K562 (cell line): Measurements from ENCODE around the gene GCC1. TPM values are rescaled to one million over a fixed set of nuclear protein-coding genes. Genes with fewer than 3 reads are reported as not detected.

ENCODE experiments used
- ATAC-seq: fragments of 200-7000 bp; cut with Tn5 transposase; 3 replicates; pipeline ENCODE4 v1.9.1; 2020; ENCODE audit warnings: moderate library complexity
- Bru-seq: library from RNA; stranded (reverse); fragments of 400-500 nt; gene quantifications from one replicate; lab custom pipeline; 2021; lab: Mats Ljungman, UMichigan
- BruChase-seq, 2 experiments: library from RNA; stranded (reverse); fragments of 400-500 nt; gene quantifications; one replicate each; lab custom pipeline; 2021; lab: Mats Ljungman, UMichigan
- BruUV-seq: library from RNA; stranded (reverse); fragments of 400-500 nt; replicated peaks from 2 replicates; lab custom pipeline; 2021; lab: Mats Ljungman, UMichigan
- CTCF ChIA-PET: fragments of 300-600 bp; formaldehyde crosslinking; extraction: SDS; loops from one replicate; lab custom pipeline; 2021; ENCODE audit warnings: low intra/inter-chr PET ratio; lab: Yijun Ruan, JAX
- POLR2A ChIA-PET: fragments of 300-600, 350-650 bp; sonication (Branson Sonifier 250); formaldehyde crosslinking; extraction: SDS; loops from one replicate; lab custom pipeline; 2021; ENCODE audit warnings: antibody characterized with exemption, inconsistent platforms; lab: Yijun Ruan, JAX
- DNase-seq, 4 experiments: peaks; one replicate each; pipeline versions ENCODE4 v3.0.0 to v3.0.0-alpha.2; 2011 to 2018; ENCODE audit warnings: low spot score in 3 of 4, mixed read lengths in 3 of 4; ENCODE audit errors: extremely low read depth in 1 of 4
- FAIRE-seq: peaks from 2 replicates; lab custom pipeline; 2011; peaks lifted over from hg19 to GRCh38; lab: Jason Lieb, UNC
- H2AFZ ChIP-seq: 2 replicates; pipeline ENCODE4 v1.6.0; 2011; ENCODE audit warnings: low read depth, low read length, control low read depth, inconsistent platforms
- H3K27ac ChIP-seq: fragments of 200-600 bp; 3 replicates; pipeline ENCODE4 v1.8.0; 2011; ENCODE audit warnings: low read depth, mild to moderate bottlenecking, control low read depth, inconsistent platforms, low read length, moderate library complexity, mixed read lengths; ENCODE audit errors: extremely low read depth
- H3K27me3 ChIP-seq, 2 experiments: fragments of 300-600 bp in 1 of 2; 2 replicates in 1 of 2; 3 replicates in 1 of 2; pipeline versions ENCODE4 v1.6.0 to v1.8.0; 2011; ENCODE audit warnings: inconsistent platforms in 2 of 2, low read length in 2 of 2, mild to moderate bottlenecking in 1 of 2, mixed read lengths in 1 of 2, moderate library complexity in 1 of 2; ENCODE audit not compliant: control insufficient read depth in 2 of 2, insufficient read depth in 2 of 2
- H3K36me3 ChIP-seq: fragments of 300-600 bp; 3 replicates; pipeline ENCODE4 v1.8.0; 2011; ENCODE audit warnings: mild to moderate bottlenecking, low read length, inconsistent platforms; ENCODE audit not compliant: control insufficient read depth, insufficient read depth
- H3K4me1 ChIP-seq, 2 experiments: fragments of 200-600 bp in 1 of 2; replicated peaks in 1 of 2; 2 replicates in 1 of 2; 3 replicates in 1 of 2; pipeline versions ENCODE4 v1.5.1 to v1.8.0; 2011; ENCODE audit warnings: inconsistent platforms in 2 of 2, low read length in 2 of 2, mild to moderate bottlenecking in 1 of 2, mixed read lengths in 1 of 2, moderate library complexity in 1 of 2; ENCODE audit not compliant: control insufficient read depth in 2 of 2, insufficient read depth in 2 of 2
- H3K4me2 ChIP-seq: 2 replicates; pipeline ENCODE4 v1.6.1; 2011; ENCODE audit warnings: low read length, control low read depth, inconsistent platforms, mixed read lengths; ENCODE audit not compliant: insufficient read depth
- H3K4me3 ChIP-seq: fragments of 200-600 bp; sonication (generic), shearing (Covaris generic); 2 replicates; pipeline ENCODE4 v1.5.1; 2016; ENCODE audit warnings: control low read depth, inconsistent platforms
- H3K79me2 ChIP-seq: fragments of 200-600 bp; 3 replicates; pipeline ENCODE4 v1.8.0; 2011; ENCODE audit warnings: low read length, inconsistent platforms; ENCODE audit not compliant: control insufficient read depth, insufficient read depth
- H3K9ac ChIP-seq, 2 experiments: 2 replicates each; pipeline versions ENCODE4 v1.6.0 to v1.6.1; 2011; ENCODE audit warnings: low read depth in 2 of 2, low read length in 2 of 2, control low read depth in 1 of 2, inconsistent platforms in 1 of 2, mild to moderate bottlenecking in 1 of 2, mixed read lengths in 1 of 2; ENCODE audit not compliant: insufficient read depth in 1 of 2
- H3K9me1 ChIP-seq: one replicate; pipeline ENCODE4 v1.6.0; 2011; ENCODE audit warnings: inconsistent platforms, mild to moderate bottlenecking, low read length, moderate library complexity; ENCODE audit not compliant: control insufficient read depth, insufficient read depth
- H3K9me3 ChIP-seq: replicated peaks from 2 replicates; pipeline ENCODE4 v1.5.1; 2011; ENCODE audit warnings: low read depth, low read length, inconsistent platforms; ENCODE audit not compliant: control insufficient read depth, insufficient read depth
- H4K20me1 ChIP-seq: replicated peaks from 2 replicates; pipeline ENCODE4 v1.6.1; 2011; ENCODE audit warnings: low read length, inconsistent platforms, mixed read lengths; ENCODE audit not compliant: control insufficient read depth, insufficient read depth
- DPF2 ChIP-seq: fragments of 450-650 bp; IDR thresholded peaks from 2 replicates; pipeline ENCODE4 v1.6.1; 2016
- FOXK2 ChIP-seq, 2 experiments: fragments of 450-650 bp; IDR thresholded peaks in 1 of 2; conservative IDR thresholded peaks in 1 of 2; 2 replicates each; pipeline ENCODE4 v1.6.1; 2016; ENCODE audit warnings: low read depth in 2 of 2, mild to moderate bottlenecking in 1 of 2
- JUN ChIP-seq, 2 experiments: sonication (generic) in 1 of 2; formaldehyde crosslinking in 1 of 2; IDR thresholded peaks; 2 replicates each; pipeline versions ENCODE4 v1.6.1 to v1.8.0; 2012 to 2022; ENCODE audit warnings: borderline replicate concordance in 2 of 2, mild to moderate bottlenecking in 2 of 2, improper control_type of control experiment in 1 of 2, low read depth in 1 of 2, low read length in 1 of 2, missing genetic modification reagents in 1 of 2
- KLF10 ChIP-seq: fragments of 250-450 bp; sonication (Bioruptor Pico); IDR thresholded peaks from 2 replicates; pipeline ENCODE4 v1.6.1; 2021; ENCODE audit warnings: matching md5 sums
- KLF13 ChIP-seq: fragments of 450-650 bp; IDR thresholded peaks from 2 replicates; pipeline ENCODE4 v1.6.1; 2016; ENCODE audit warnings: missing genetic modification characterization, low read depth, mild to moderate bottlenecking, missing compliant biosample characterization, moderate library complexity, borderline replicate concordance
- MAFF ChIP-seq: IDR thresholded peaks from 2 replicates; pipeline ENCODE4 v1.6.1; 2012; ENCODE audit warnings: low read length, improper control_type of control experiment
- NR3C1 ChIP-seq: sonication (generic); formaldehyde crosslinking; IDR thresholded peaks from 2 replicates; pipeline ENCODE4 v1.8.1; 2022; ENCODE audit warnings: missing genetic modification reagents
- NR4A1 ChIP-seq, 2 experiments: fragments of 250-450 bp in 1 of 2; fragments of 450-650 bp in 1 of 2; sonication (Bioruptor Pico) in 1 of 2; IDR thresholded peaks; 2 replicates each; pipeline versions ENCODE4 v1.4.0 to v1.6.1; 2016 to 2020; ENCODE audit warnings: mild to moderate bottlenecking in 2 of 2, missing compliant biosample characterization in 1 of 2, missing genetic modification characterization in 1 of 2, moderate library complexity in 1 of 2
- TAF9B ChIP-seq: fragments of 450-650 bp; IDR thresholded peaks from 2 replicates; pipeline ENCODE4 v1.6.1; 2018; ENCODE audit warnings: mild to moderate bottlenecking; ENCODE audit not compliant: partially characterized antibody
- THAP12 ChIP-seq: fragments of 250-450 bp; sonication (Bioruptor Pico); IDR thresholded peaks from 2 replicates; pipeline ENCODE4 v1.9.0; 2021; ENCODE audit warnings: mild to moderate bottlenecking, inconsistent platforms
- ZNF431 ChIP-seq: sonication (generic); formaldehyde crosslinking; IDR thresholded peaks from 2 replicates; pipeline ENCODE4 v1.8.0; 2022; ENCODE audit warnings: mild to moderate bottlenecking, missing genetic modification reagents
- ZNF436 ChIP-seq: fragments of 250-450, 450-650 bp; sonication (Bioruptor Pico); formaldehyde crosslinking; IDR thresholded peaks from 2 replicates; pipeline ENCODE4 v1.7.0; 2020; ENCODE audit warnings: mild to moderate bottlenecking
- WGBS: fragments of 100-300 bp; shearing (Covaris generic); methylation state at CpG from one replicate; pipeline ENCODE4 v1.1.6; 2016; ENCODE audit warnings: low coverage, mixed read lengths; ENCODE audit not compliant: insufficient coverage; ENCODE audit errors: missing lambda C conversion rate; 5-methylcytosine and 5-hydroxymethylcytosine counted together
- in situ Hi-C: fragments of 300-500 bp; cut with MboI; formaldehyde crosslinking; loops from 4 replicates; pipeline ENCODE4 v1.15.0; 2018; ENCODE audit warnings: inconsistent platforms, mixed read lengths
- intact Hi-C: fragments of 100-400 bp; cut with micrococcal nuclease; formaldehyde crosslinking; loops from 2 replicates; pipeline ENCODE4 v1.14.2; 2022
- long read RNA-seq, 3 experiments: library from polyadenylated mRNA in 2 of 3; library from RNA in 1 of 3; unstranded in 2 of 3; stranded (forward) in 1 of 3; transcript quantifications; one replicate each; pipeline ENCODE4 v2.0.0, GENCODE V29; 2019 to 2022
- polyA minus RNA-seq, 3 experiments: library from RNA; depleted of rRNA, polyadenylated mRNA; stranded (reverse); fragments of >200 nt; gene quantifications; 2 replicates each; pipeline ENCODE4 v1.2.3, GENCODE V29; 2011
- polyA plus RNA-seq, 8 experiments: library from polyadenylated mRNA; depleted of rRNA in 4 of 8; stranded (reverse) in 5 of 8; unstranded in 3 of 8; fragments of >200 nt; fragmentation: Nextera tagmentation in 2 of 8; fragmentation: Illumina TruSeq in 1 of 8; extraction: Ambion mirVana in 2 of 8; extraction: Trizol in 1 of 8; gene quantifications; 2 replicates each; pipeline versions ENCODE4 v1.2.1 to v1.2.3, GENCODE V29; 2011 to 2014; ENCODE audit warnings: inconsistent platforms in 1 of 8, missing spikeins in 1 of 8
- total RNA-seq, 7 experiments: library from RNA; depleted of rRNA in 6 of 7; stranded (reverse); fragments of >200 nt in 6 of 7; fragmentation: Illumina TruSeq in 2 of 7; extraction: Trizol in 2 of 7; gene quantifications; 2 replicates each; pipeline versions ENCODE4 v1.2.1 to v1.2.3, GENCODE V29; 2011 to 2021; ENCODE audit warnings: low replicate concordance in 1 of 7

The GCC1 gene
- total RNA-seq (2011; cell fraction: chromatin; rRNA removed; ENCODE audit: low replicate concordance), result 13.3 and 16.5 TPM in 2 replicates
- total RNA-seq (2011; cell fraction: nucleolus; rRNA removed), result 12.8 and 13.8 TPM in 2 replicates
- 11.1 and 11.5 TPM in 2 replicates for total RNA-seq (2011; cell fraction: nucleoplasm; rRNA removed)
- 16.5 and 19.0 TPM in 2 replicates for total RNA-seq (2014; rRNA removed)
- 12.8 TPM in 2 replicates for total RNA-seq (2014; rRNA removed; fragmentation: Illumina TruSeq; extraction: Trizol)
- 14.1 and 15.4 TPM in 2 replicates for total RNA-seq (2015; rRNA removed; fragmentation: Illumina TruSeq; extraction: Trizol)
- 17.8 and 19.8 TPM in 2 replicates for total RNA-seq (2021)
- polyA plus RNA-seq (2011; rRNA removed), result 5.6 and 9.0 TPM in 2 replicates
- polyA plus RNA-seq (2011; cell fraction: cytosol; rRNA removed), result 5.6 and 6.9 TPM in 2 replicates
- polyA plus RNA-seq (2011; cell fraction: nucleus; rRNA removed), result 5.4 and 6.6 TPM in 2 replicates
- polyA plus RNA-seq (2012), result 11.5 and 11.7 TPM in 2 replicates
- polyA plus RNA-seq (2014; fragmentation: Illumina TruSeq; extraction: Trizol), result 10.9 and 12.3 TPM in 2 replicates
- polyA plus RNA-seq (2014; fragmentation: Nextera tagmentation; extraction: Ambion mirVana), result 1 to 10 TPM; 1.9 to 2.3 TPM
- polyA plus RNA-seq (2014; rRNA removed), result 8.4 and 9.0 TPM in 2 replicates
- polyA minus RNA-seq (2011; rRNA and poly(A)+ RNA removed), result 14.5 and 18.2 TPM in 2 replicates
- polyA minus RNA-seq (2011; cell fraction: cytosol; rRNA and poly(A)+ RNA removed), result 7.6 and 9.6 TPM in 2 replicates
- 13.7 and 16.1 TPM in 2 replicates for polyA minus RNA-seq (2011; cell fraction: nucleus; rRNA and poly(A)+ RNA removed)
- percentile 92 among the genes with signal in this experiment for Bru-seq, nascent RNA
- percentile 90 among the genes with signal in this experiment for BruChase-seq, experiment 1, labeled RNA remaining after a 2-hour chase
- percentile 92 among the genes with signal in this experiment for BruChase-seq, experiment 2, labeled RNA remaining after a 6-hour chase
- long read RNA-seq, experiment 1, full-length matches to known transcripts, result 127 of 151 reads
- long read RNA-seq, experiment 1, partial matches to known transcripts, result 0 of 151 reads
- long read RNA-seq, experiment 1, other reads (novel, unspliced or antisense), result 24 of 151 reads
- long read RNA-seq, experiment 2, full-length matches to known transcripts, result 19 of 29 reads
- long read RNA-seq, experiment 2, partial matches to known transcripts, result 0 of 29 reads
- long read RNA-seq, experiment 2, other reads (novel, unspliced or antisense), result 10 of 29 reads
- long read RNA-seq, experiment 3, full-length matches to known transcripts, result 7 of 8 reads
- long read RNA-seq, experiment 3, partial matches to known transcripts, result 1 of 8 reads
- long read RNA-seq, experiment 3, other reads (novel, unspliced or antisense), result 0 of 8 reads

GRCh38 chr7:127585044-127585953 lies at the start of gene GCC1:
Gene GCC1 (minus strand): TSS chr7:127585596. CDS start chr7:127585182, 414 bp downstream.
- H2AFZ ChIP-seq, result peak within 1 kb of the TSS; percentile 97
- 7% methylated on average over 78 of the region's 78 CpGs for WGBS
- peaks cover 34% of the 10 kb centered on the region for H3K79me2 ChIP-seq
- FAIRE-seq, result peak; percentile 93
- CTCF ChIA-PET, result no interaction called here
- intact Hi-C loops (loop anchor here (5.0 kb wide), 1 partner anchor 67 kb away; the partner anchor contains the start of gene SND1), in situ Hi-C loops (no loop called here)
- TSS peak; percentile 52 for BruUV-seq
- H3K4me3 ChIP-seq, result peak within 1 kb of the TSS; percentile 86
- peaks cover 6% of the 10 kb centered on the region; the same call in 1 of the 2 replicates for H3K9me3 ChIP-seq
- DNase-seq, result peak; percentile 97 to 99 (median 98)
- peaks cover 43% of the 10 kb centered on the region for H3K36me3 ChIP-seq
- H4K20me1 ChIP-seq, result peaks cover 14% of the 10 kb centered on the region
- H3K9me1 ChIP-seq, result peaks cover 10% of the 10 kb centered on the region
- peak within 1 kb of the TSS; percentile 83 to 93 for H3K9ac ChIP-seq
- H3K27ac ChIP-seq, result peak within 1 kb of the TSS; percentile 58
- POLR2A ChIA-PET, result interaction anchor here (0.5 to 2.1 kb wide), 9 partner anchors 8 to 401 kb away, joined by 3 to 11 read pairs (median 5); partner anchors contain the start of genes FSCN3 and ZNF800
- H3K27me3 ChIP-seq, result no peaks in the 10 kb centered on the region
- peak; percentile 84 for ATAC-seq
- H3K4me2 ChIP-seq, result peak within 1 kb of the TSS; percentile 92
- peaks cover 28 to 49% of the 10 kb centered on the region in 2 experiments; a peak in 4 of 5 replicates for H3K4me1 ChIP-seq
- TF ChIP-seq JUN (IDR thresholded peaks at IDR 0.05; ENCODE audit: borderline replicate concordance, low read depth, low read length), result peak; percentile 83
- peak; percentile 94 for TF ChIP-seq JUN (CRISPR knock-in tag; IDR thresholded peaks at IDR 0.05; ENCODE audit: borderline replicate concordance)
- TF ChIP-seq ZNF436 (CRISPR knock-in tag), result no peak
- TF ChIP-seq KLF13 (tag), result peak; percentile 80; the same call in 1 of the 2 replicates
- TF ChIP-seq DPF2, result no peak
- TF ChIP-seq ZNF431, result no peak; the same call in 1 of the 2 replicates
- no peak for TF ChIP-seq MAFF
- peak in 1 of 2 experiments; percentile 59; a peak in 2 of 4 replicates for TF ChIP-seq FOXK2 (conservative IDR thresholded peaks at IDR 0.05 in 1 of 2, IDR thresholded peaks at IDR 0.05 in 1 of 2; ENCODE audit: low read depth in 2 of 2)
- TF ChIP-seq NR3C1 (CRISPR knock-in tag), result peak; percentile 40; the same call in 1 of the 2 replicates
- no peak for TF ChIP-seq KLF10
- no peak; the same call in 1 of the 2 replicates for TF ChIP-seq NR4A1 (CRISPR knock-in tag; IDR thresholded peaks at IDR 0.05)
- TF ChIP-seq NR4A1 (tag; IDR thresholded peaks at IDR 0.05), result 0 out of 2 replicates have a peak, but pooled peaks have one; percentile 65
- TF ChIP-seq THAP12 (CRISPR knock-in tag), result peak; percentile 56; the same call in 1 of the 2 replicates
- no peak for TF ChIP-seq TAF9B
